Mesodermal cell (in vitro differentiated cells): Measurements from ENCODE around the gene ODF4.
A peak's percentile ranks its signal among the peaks of the same experiment; 100 is the strongest.

Experiments
- H3K27ac ChIP-seq: 2 replicates; pipeline ENCODE4 v1.7.0; 2013; ENCODE audit warnings: mild to moderate bottlenecking, low read depth, low read length, moderate library complexity; ENCODE audit not compliant: severe bottlenecking
- H3K36me3 ChIP-seq: 2 replicates; pipeline ENCODE4 v1.7.1; 2013; ENCODE audit warnings: mild to moderate bottlenecking, low read length, moderate library complexity; ENCODE audit not compliant: control insufficient read depth, insufficient read depth
- H3K4me1 ChIP-seq: one replicate; pipeline ENCODE4 v1.7.1; 2013; ENCODE audit warnings: mild to moderate bottlenecking, low read length; ENCODE audit not compliant: insufficient read depth, control insufficient read depth, poor library complexity, severe bottlenecking
- H3K4me3 ChIP-seq: 2 replicates; pipeline ENCODE4 v1.7.0; 2013; ENCODE audit warnings: low read length, control low read depth, mild to moderate bottlenecking; ENCODE audit not compliant: insufficient read depth, poor library complexity, severe bottlenecking; ENCODE audit errors: extremely low read depth
- H3K9me3 ChIP-seq: 2 replicates; pipeline ENCODE4 v1.7.1; 2013; ENCODE audit warnings: mild to moderate bottlenecking, low read length, moderate library complexity; ENCODE audit not compliant: control insufficient read depth
- WGBS, 2 experiments: methylation state at CpG; one replicate each; pipeline ENCODE4 v1.1.5; 2013; ENCODE audit warnings: missing lambda C conversion rate in 2 of 2; ENCODE audit not compliant: insufficient coverage in 2 of 2; 5-methylcytosine and 5-hydroxymethylcytosine counted together

Gene ODF4

GRCh38 chr17:8382052-8382879, 42.6 kb downstream of the ODF4 start:
- Histone ChIP-seq H3K4me3 (peak overlapping the region; percentile 63), H3K9me3 (no peaks in the 10 kb centered on the region), H3K4me1 (peaks cover 33% of the 10 kb centered on the region), H3K36me3 (peaks cover 47% of the 10 kb centered on the region), H3K27ac (peak overlapping the region; percentile 98)
- 8 to 23% methylated on average over 10 to 13 of the region's 27 CpGs for WGBS, 2 experiments

- Histone ChIP-seq H3K27ac (peak overlapping the region; percentile 98), H3K36me3 (peaks cover 43% of the 10 kb centered on the region), H3K4me1 (peaks cover 33% of the 10 kb centered on the region), H3K9me3 (no peaks in the 10 kb centered on the region), H3K4me3 (peak overlapping the region; percentile 63)
- WGBS, 2 experiments = 0 to 1% methylated on average over 13 to 15 of the region's 15 CpGs
Measured at GRCh38 chr17:8382880-8383142, 43.2 kb downstream of the ODF4 start.

GRCh38 chr17:8383143-8383822, 43.6 kb downstream of the ODF4 start, which contains the start of gene RPL26:
Gene RPL26, minus strand, starts transcription at chr17:8383193. Its CDS starts 883 bp downstream, at chr17:8382310.
- WGBS, 2 experiments = 0 to 1% methylated on average over 47 to 51 of the region's 55 CpGs
- H3K36me3 ChIP-seq = peaks cover 38% of the 10 kb centered on the region
- no peaks in the 10 kb centered on the region for H3K9me3 ChIP-seq
- H3K4me3 ChIP-seq = peak within 1 kb of the TSS; percentile 63
- H3K27ac ChIP-seq = peak within 1 kb of the TSS; percentile 98
- H3K4me1 ChIP-seq = peaks cover 33% of the 10 kb centered on the region

- Histone ChIP-seq H3K4me1 (peaks cover 33% of the 10 kb centered on the region), H3K27ac (peak overlapping the region; percentile 98), H3K4me3 (peak overlapping the region; percentile 63), H3K36me3 (peaks cover 22% of the 10 kb centered on the region), H3K9me3 (no peaks in the 10 kb centered on the region)
- WGBS, 2 experiments = 48% methylated on average over 10 to 11 of the region's 12 CpGs
Measured at GRCh38 chr17:8384801-8385378, 45.2 kb downstream of the ODF4 start.

- peaks cover 17% of the 10 kb centered on the region for H3K4me1 ChIP-seq
- no peak overlapping the region for H3K4me3 ChIP-seq
- WGBS, 2 experiments = 66 to 72% methylated on average over 4 to 5 of the region's 6 CpGs
- peak overlapping the region; percentile 41 for H3K27ac ChIP-seq
- peaks cover 2% of the 10 kb centered on the region for H3K36me3 ChIP-seq
- no peaks in the 10 kb centered on the region for H3K9me3 ChIP-seq
Measured at GRCh38 chr17:8386841-8387240, 47.2 kb downstream of the ODF4 start.

- peaks cover 17% of the 10 kb centered on the region for H3K4me1 ChIP-seq
- no peak overlapping the region for H3K4me3 ChIP-seq
- no peak overlapping the region for H3K27ac ChIP-seq
- no peaks in the 10 kb centered on the region for H3K36me3 ChIP-seq
- WGBS, 2 experiments = 84 to 96% methylated on average over 5 of the region's 7 CpGs
- H3K9me3 ChIP-seq = no peaks in the 10 kb centered on the region
Measured at GRCh38 chr17:8387914-8388651, 48.4 kb downstream of the ODF4 start.

GRCh38 chr17:8391711-8392110, 52.1 kb downstream of the ODF4 start:
- WGBS, 2 experiments = 59 to 63% methylated on average over 6 to 9 of the region's 9 CpGs
- H3K27ac ChIP-seq = no peak overlapping the region
- H3K36me3 ChIP-seq = no peaks in the 10 kb centered on the region
- H3K4me3 ChIP-seq = no peak overlapping the region
- H3K9me3 ChIP-seq = no peaks in the 10 kb centered on the region
- peaks cover 5% of the 10 kb centered on the region for H3K4me1 ChIP-seq

GRCh38 chr17:8392274-8392673, 52.6 kb downstream of the ODF4 start:
- H3K4me3 ChIP-seq = no peak overlapping the region
- H3K36me3 ChIP-seq = no peaks in the 10 kb centered on the region
- 85 to 90% methylated on average over 17 to 18 of the region's 18 CpGs for WGBS, 2 experiments
- no peaks in the 10 kb centered on the region for H3K9me3 ChIP-seq
- H3K4me1 ChIP-seq = no peaks in the 10 kb centered on the region
- H3K27ac ChIP-seq = no peak overlapping the region

- no peaks in the 10 kb centered on the region for H3K9me3 ChIP-seq
- H3K4me1 ChIP-seq = no peaks in the 10 kb centered on the region
- H3K4me3 ChIP-seq = no peak overlapping the region
- H3K27ac ChIP-seq = no peak overlapping the region
- 92 to 93% methylated on average over 35 to 46 of the region's 46 CpGs for WGBS, 2 experiments
- H3K36me3 ChIP-seq = no peaks in the 10 kb centered on the region
Measured at GRCh38 chr17:8392674-8393469, 53.2 kb downstream of the ODF4 start.
